ENCODE measurements around the gene CDH4. TPM values are rescaled to one million over a fixed set of nuclear protein-coding genes. Genes with fewer than 3 reads are reported as not detected.

Gene CDH4
- total and polyA plus RNA-seq, 2 of the 13 experiments (the other 11 are each of a cell fraction or from before 2014, with no cell fraction given) = not detected

DNA sequence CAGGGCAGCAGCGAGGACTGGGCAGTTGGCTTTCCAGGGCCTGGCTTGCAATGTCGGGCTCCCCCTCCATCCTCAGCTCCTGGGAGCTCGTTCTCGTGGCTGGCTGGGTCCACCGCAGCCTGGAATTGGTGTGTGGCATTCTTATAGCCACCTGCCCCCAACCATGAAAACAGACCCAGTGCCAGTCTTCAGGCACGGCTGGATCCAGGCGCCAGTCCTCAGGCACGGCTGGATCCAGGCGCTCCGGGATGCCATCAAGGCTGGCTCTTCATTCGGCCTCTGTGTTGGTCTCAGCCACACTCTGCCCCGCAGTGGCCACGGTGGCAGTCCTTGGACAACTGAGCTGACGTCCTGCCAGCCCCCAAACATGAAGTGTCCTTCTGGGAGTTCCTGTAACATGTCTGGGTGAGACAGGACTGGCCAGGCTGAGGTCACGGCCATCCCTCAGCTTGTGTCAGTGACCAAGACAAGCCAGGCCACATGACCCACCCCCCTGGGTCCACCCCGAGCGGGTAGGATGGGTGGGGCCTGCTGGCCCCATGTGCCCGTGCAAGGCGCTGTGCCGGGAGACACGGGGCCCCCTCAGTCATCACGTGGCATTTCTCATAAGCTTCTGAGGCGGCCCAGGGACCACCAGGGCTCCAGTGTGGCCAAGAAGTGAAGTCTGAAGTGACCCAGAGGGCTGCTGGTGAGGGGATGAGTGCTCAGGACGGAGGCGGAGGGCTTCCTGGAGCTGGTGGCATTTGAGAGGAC, 714.6 kb downstream of the CDH4 start (continued):
- TF ChIP-seq, protein P1, sequence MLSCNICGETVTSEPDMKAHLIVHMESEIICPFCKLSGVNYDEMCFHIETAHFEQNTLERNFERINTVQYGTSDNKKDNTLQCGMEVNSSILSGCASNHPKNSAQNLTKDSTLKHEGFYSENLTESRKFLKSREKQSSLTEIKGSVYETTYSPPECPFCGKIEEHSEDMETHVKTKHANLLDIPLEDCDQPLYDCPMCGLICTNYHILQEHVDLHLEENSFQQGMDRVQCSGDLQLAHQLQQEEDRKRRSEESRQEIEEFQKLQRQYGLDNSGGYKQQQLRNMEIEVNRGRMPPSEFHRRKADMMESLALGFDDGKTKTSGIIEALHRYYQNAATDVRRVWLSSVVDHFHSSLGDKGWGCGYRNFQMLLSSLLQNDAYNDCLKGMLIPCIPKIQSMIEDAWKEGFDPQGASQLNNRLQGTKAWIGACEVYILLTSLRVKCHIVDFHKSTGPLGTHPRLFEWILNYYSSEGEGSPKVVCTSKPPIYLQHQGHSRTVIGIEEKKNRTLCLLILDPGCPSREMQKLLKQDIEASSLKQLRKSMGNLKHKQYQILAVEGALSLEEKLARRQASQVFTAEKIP (CRISPR knock-in tag; IDR thresholded peaks at IDR 0.05; ENCODE audit: borderline replicate concordance) = no peak
- TF ChIP-seq TAF15 (IDR thresholded peaks at IDR 0.05; ENCODE audit: low read depth, low read length, poor library complexity, severe bottlenecking) (peak; percentile 28), SAP130 (CRISPR knock-in tag; IDR thresholded peaks at IDR 0.05; ENCODE audit: low read depth) (peak; percentile 46), RAD21 (CRISPR knock-in tag; IDR thresholded peaks at IDR 0.05) (no peak), ZBTB38 (CRISPR knock-in tag; IDR thresholded peaks at IDR 0.05) (0 out of 2 replicates have a peak, but pooled peaks have one; percentile 32), EEA1 (CRISPR knock-in tag; IDR thresholded peaks at IDR 0.05; ENCODE audit: borderline replicate concordance) (peak; percentile 49; the same call in 1 of the 2 replicates), NFYB (CRISPR knock-in tag; IDR thresholded peaks at IDR 0.05) (0 out of 2 replicates have a peak, but pooled peaks have one; percentile 9), SRSF4 (IDR thresholded peaks at IDR 0.05; ENCODE audit: low read depth, low read length, poor library complexity, severe bottlenecking) (no peak), ISL2 (CRISPR knock-in tag; IDR thresholded peaks at IDR 0.05) (no peak), SMC3 (IDR thresholded peaks at IDR 0.05; ENCODE audit: low read length) (no peak), HNF4G (IDR thresholded peaks at IDR 0.05; ENCODE audit: borderline replicate concordance, low read depth, low read length) (no peak), HNF4G (CRISPR knock-in tag; IDR thresholded peaks at IDR 0.05; ENCODE audit: borderline replicate concordance, low read depth) (no peak), ZNF446 (CRISPR knock-in tag; IDR thresholded peaks at IDR 0.05) (no peak), RXRA (CRISPR knock-in tag; IDR thresholded peaks at IDR 0.05) (peak; percentile 67; the same call in 1 of the 2 replicates), ZNF678 (CRISPR knock-in tag; IDR thresholded peaks at IDR 0.05) (no peak), POLR2G (IDR thresholded peaks at IDR 0.05; ENCODE audit: low read depth, low read length) (0 out of 2 replicates have a peak, but pooled peaks have one; percentile 29), ELF3 (CRISPR knock-in tag; IDR thresholded peaks at IDR 0.05) (no peak), HCFC1 (IDR thresholded peaks at IDR 0.05; ENCODE audit: low read depth, low read length) (no peak)
- TF ChIP-seq, protein P2, sequence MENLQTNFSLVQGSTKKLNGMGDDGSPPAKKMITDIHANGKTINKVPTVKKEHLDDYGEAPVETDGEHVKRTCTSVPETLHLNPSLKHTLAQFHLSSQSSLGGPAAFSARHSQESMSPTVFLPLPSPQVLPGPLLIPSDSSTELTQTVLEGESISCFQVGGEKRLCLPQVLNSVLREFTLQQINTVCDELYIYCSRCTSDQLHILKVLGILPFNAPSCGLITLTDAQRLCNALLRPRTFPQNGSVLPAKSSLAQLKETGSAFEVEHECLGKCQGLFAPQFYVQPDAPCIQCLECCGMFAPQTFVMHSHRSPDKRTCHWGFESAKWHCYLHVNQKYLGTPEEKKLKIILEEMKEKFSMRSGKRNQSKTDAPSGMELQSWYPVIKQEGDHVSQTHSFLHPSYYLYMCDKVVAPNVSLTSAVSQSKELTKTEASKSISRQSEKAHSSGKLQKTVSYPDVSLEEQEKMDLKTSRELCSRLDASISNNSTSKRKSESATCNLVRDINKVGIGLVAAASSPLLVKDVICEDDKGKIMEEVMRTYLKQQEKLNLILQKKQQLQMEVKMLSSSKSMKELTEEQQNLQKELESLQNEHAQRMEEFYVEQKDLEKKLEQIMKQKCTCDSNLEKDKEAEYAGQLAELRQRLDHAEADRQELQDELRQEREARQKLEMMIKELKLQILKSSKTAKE (CRISPR knock-in tag; IDR thresholded peaks at IDR 0.05; ENCODE audit: borderline replicate concordance) = 0 out of 2 replicates have a peak, but pooled peaks have one; percentile 48
- TF ChIP-seq, protein P3, sequence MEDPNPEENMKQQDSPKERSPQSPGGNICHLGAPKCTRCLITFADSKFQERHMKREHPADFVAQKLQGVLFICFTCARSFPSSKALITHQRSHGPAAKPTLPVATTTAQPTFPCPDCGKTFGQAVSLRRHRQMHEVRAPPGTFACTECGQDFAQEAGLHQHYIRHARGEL (CRISPR knock-in tag; IDR thresholded peaks at IDR 0.05) = no peak

Data from HepG2 (cell line).